Superior temporal gyrus (tissue), 1 donor: ENCODE measurements around the gene ARHGAP31.
"Not testable (repeated sequence)": the region's sequence is repeated elsewhere in the genome, so short reads cannot be mapped to it uniquely, and the experiment has no call there.

ENCODE experiments used
- DNase-seq: peaks from one replicate; pipeline ENCODE4 v3.0.0-alpha.2; 2016; ENCODE audit errors: extremely low spot score

ARHGAP31 gene

GRCh38 chr3:119319311-119319710 is 25.1 kb downstream of the ARHGAP31 start:
- no peak for DNase-seq

GRCh38 chr3:119320785-119321184 is 26.6 kb downstream of the ARHGAP31 start:
- not testable (repeated sequence) for DNase-seq

GRCh38 chr3:119322021-119322834 is 28.0 kb downstream of the ARHGAP31 start:
- DNase-seq = no peak

DNA sequence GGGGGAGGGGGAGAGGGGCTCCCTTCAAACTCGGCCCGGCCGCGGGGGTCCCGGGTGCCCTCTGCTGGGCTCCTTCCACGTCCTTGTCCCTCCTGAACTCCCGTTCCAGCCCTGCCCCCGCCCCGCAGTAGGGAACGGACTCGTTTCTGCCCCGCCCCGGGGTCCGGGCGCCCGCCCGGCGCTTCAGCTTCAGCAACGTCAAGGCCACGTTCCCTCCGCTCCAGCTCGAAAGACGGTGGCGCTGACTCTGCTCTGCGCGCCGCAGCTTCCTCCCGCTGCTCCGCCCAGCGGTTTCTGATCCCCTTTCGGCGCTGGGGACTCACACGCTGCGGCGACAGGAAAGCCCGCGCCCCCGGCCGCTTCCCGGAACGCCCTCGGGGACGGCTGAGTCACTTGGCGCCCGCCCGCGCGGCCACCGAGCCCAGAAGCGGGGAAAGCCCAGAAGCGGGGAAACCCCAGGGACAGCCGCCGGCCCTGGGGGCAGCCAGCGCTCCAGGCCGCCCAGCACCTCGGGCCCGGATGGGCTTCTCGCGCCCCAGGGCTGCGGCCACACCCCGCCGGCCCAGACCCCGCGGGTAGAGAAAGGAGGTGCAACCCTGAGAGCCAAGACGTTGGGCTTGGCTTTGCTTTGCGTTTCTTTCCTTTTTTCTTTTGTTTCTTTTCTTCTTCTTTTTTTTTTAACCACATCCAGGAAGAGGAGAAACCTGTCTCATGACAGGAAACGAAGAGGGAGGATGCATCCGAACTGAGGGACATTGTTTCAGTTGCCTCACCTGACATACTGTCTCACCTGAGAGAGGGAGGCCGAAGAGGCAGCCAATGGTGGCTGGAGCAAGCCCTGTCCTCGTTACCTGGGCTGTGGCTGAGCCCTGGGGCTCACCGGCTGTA is 28.9 kb downstream of the ARHGAP31 start:
- peak; percentile 41 for DNase-seq

DNA sequence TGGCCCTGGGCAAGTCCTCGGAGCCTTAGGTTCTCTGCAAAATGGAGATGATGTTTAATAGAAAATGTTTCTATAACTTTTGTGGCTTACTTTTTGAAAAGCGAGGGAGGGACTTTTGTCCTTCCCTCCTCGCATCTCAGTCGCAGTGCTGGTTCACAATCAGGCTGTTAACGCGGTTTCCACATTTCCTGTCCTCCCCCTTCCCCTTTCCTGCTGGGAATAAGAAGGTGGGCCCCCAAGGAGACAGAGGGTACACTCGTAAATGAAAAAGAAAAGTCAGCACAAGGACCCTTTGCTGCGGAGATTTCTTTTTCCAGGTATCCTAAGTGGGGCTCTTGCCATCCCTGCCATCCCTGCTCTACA is 29.5 kb downstream of the ARHGAP31 start:
- DNase-seq = no peak

GRCh38 chr3:119324899-119325298 is 30.7 kb downstream of the ARHGAP31 start:
- no peak for DNase-seq

- DNase-seq = no peak
These were observed 32.8 kb downstream of the ARHGAP31 start for GRCh38 chr3:119326976-119327375.

GRCh38 chr3:119329551-119329950 is 35.4 kb downstream of the ARHGAP31 start:
- peak; percentile 76 for DNase-seq

DNA sequence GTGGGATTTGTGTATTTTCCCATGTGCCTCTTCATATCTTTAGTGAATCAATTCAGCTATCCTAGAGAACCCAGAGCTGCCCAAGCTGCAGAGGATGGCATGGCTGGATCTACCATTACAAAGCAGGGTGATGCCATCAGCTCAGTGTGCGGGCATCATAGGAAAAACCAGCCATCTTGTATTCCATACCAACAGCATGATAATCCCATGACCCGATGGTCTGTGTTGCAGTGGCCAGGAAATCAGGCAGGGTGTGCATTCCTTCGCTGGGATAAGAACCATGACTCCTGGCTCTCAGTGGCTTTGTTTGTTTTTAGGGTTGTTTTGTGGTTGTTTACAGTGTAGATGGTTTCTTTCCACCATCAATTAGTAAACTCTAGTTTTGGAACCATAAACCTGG is 36.0 kb downstream of the ARHGAP31 start:
- DNase-seq = no peak

GRCh38 chr3:119330858-119331257 is 36.7 kb downstream of the ARHGAP31 start:
- DNase-seq = no peak

DNA sequence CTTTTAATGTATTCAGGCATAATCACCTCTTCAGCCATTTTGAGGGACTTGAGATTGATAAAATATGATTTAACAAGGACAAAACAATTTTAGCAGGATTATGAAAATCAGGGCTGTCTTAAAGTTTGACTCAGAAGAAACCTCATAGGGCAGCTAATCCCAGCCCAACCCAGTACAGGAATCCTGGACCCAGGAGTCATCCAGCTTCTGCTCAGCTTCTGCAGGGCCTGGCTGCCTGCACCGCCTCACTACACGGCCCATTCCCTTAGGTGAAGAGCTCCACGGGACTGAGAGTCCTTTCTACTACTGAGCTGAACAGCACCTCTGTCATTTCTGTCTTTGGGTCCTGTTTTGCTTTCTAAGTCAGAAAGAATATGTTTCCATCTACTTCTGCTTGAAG is 37.5 kb downstream of the ARHGAP31 start:
- no peak for DNase-seq

- DNase-seq = no peak
These were observed 39.8 kb downstream of the ARHGAP31 start for GRCh38 chr3:119333773-119334509.

DNA sequence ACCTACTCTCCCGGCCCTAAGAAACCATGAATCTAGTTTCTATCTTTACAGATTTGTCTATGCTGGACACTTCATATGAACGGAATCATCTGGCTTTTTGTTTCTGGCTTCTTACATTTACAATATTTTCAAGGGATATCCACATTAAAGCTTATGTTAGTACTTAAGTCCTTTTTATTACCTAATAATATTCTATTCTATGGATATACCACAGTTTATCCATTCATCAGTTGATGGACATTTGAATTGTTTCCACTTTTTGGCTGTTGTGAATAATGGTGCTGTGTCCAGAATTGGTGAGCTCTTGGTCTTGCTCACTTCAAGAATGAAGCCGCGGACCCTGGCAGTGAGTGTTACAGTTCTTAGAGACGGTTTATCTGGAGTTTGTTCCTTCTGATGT is 42.6 kb downstream of the ARHGAP31 start:
- DNase-seq = no peak

GRCh38 chr3:119337407-119337806 is 43.2 kb downstream of the ARHGAP31 start:
- not testable (repeated sequence) for DNase-seq

DNA sequence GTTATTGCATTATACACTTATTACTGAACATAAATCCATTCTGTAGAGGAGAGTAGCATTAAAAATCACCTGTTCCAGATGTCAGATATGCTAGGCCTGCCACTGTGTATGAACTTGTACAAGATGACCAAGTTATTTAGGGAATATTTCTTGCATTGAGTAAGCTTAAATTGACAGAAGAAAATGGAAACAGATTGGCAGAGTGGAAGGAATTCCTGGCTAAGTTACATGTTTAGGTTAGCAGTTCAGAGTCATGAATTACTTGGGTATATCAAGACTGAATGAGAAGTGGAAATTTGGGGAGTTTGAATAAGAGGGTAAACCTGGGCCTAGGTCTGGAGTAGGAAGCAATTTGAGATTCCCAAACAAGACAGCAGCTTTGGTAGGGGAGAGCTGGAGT is 44.6 kb downstream of the ARHGAP31 start:
- no peak for DNase-seq

GRCh38 chr3:119340014-119340413 is 45.8 kb downstream of the ARHGAP31 start:
- DNase-seq = no peak

GRCh38 chr3:119340446-119340845 is 46.3 kb downstream of the ARHGAP31 start:
- DNase-seq = no peak

GRCh38 chr3:119342176-119342575 is 48.0 kb downstream of the ARHGAP31 start:
- DNase-seq = no peak

DNA sequence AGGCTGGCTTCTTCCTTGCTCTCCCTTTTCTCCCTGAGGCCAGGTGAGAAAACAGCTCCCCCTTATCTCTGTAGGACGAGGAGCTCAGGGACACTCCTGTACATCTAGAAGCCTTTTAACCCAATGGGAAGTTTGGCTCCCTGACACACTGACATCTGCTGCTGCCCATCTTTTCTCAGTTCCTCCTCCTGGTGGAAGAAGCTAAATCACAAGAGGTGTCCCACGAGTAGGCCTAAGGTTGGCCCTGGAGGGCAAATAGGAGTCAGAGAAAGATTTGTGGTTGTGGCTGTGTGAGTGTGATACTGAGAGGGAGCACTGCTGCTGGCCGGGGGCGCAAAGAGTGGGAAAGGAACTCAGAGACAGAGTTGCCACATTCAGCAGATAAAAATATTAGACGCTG is 49.5 kb downstream of the ARHGAP31 start:
- DNase-seq = no peak

GRCh38 chr3:119346076-119346496 is 51.9 kb downstream of the ARHGAP31 start:
- no peak for DNase-seq

GRCh38 chr3:119347036-119347435 is 52.9 kb downstream of the ARHGAP31 start:
- no peak for DNase-seq

DNA sequence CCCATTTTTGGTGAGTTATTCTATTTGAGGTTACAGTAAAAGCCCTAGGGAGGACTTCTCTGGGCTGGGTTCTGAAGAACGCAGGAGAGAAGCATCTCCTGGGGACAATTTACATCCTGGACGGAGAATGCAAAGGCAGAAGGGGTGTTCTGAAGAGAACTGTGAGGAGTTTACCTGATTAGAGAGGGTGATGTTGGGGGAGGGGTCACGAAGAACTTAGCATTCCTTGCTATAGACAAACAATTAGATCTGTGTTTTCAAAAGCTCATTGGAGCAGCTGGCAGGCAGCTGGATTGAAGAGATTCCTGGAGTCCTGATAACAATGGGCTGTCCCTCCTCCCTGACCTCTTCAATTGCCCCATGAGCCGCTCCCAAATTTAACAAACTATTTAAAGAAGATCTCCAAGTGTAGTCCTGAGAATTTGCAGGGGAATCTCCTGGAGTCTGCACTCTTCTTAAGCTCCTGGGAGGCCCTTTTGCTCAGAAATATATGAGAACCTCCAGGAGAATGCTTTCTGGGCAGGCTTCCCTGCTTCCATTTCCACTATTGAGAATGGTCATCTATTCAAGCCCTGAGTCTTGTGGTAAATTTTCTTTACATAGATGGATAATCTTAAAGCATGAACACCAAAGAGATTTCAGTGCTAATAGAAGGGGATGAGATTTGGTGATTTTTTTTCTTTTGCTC is 55.3 kb downstream of the ARHGAP31 start:
- no peak for DNase-seq
